Osteoblast (primary cell): ENCODE data around the gene NALF2. TPM values are rescaled to one million over a fixed set of nuclear protein-coding genes. Genes with fewer than 3 reads are reported as not detected.

Experiments used
- DNase-seq: peaks from one replicate; pipeline ENCODE4 v3.0.0; 2011; ENCODE audit warnings: low spot score, mixed read lengths; ENCODE audit not compliant: insufficient read length; ENCODE audit errors: missing footprints
- H2AFZ ChIP-seq: 2 replicates; pipeline ENCODE4 v1.6.0; 2011; ENCODE audit warnings: mild to moderate bottlenecking, low read length
- H3K27ac ChIP-seq: 2 replicates; pipeline ENCODE4 v1.5.1; 2011; ENCODE audit warnings: mild to moderate bottlenecking, low read depth, low read length, moderate library complexity
- H3K27me3 ChIP-seq: 2 replicates; pipeline ENCODE4 v1.6.0; 2012; ENCODE audit warnings: mild to moderate bottlenecking, control low read depth, inconsistent platforms, low read length, moderate library complexity; ENCODE audit not compliant: insufficient read depth
- H3K36me3 ChIP-seq: 2 replicates; pipeline ENCODE4 v1.5.1; 2011; ENCODE audit warnings: mild to moderate bottlenecking, low read length, control low read depth, moderate library complexity; ENCODE audit not compliant: insufficient read depth
- H3K4me1 ChIP-seq: 2 replicates; pipeline ENCODE4 v1.5.1; 2011; ENCODE audit warnings: mild to moderate bottlenecking, low read length, control low read depth, moderate library complexity; ENCODE audit not compliant: insufficient read depth
- H3K4me2 ChIP-seq: 2 replicates; pipeline ENCODE4 v1.6.0; 2011; ENCODE audit warnings: mild to moderate bottlenecking, low read length; ENCODE audit not compliant: insufficient read depth
- H3K4me3 ChIP-seq: fragments of 200-600 bp; sonication (generic); 3 replicates; pipeline ENCODE4 v1.5.1; 2012; ENCODE audit warnings: mild to moderate bottlenecking, low read length, inconsistent platforms; ENCODE audit not compliant: insufficient read depth
- H3K79me2 ChIP-seq: 2 replicates; pipeline ENCODE4 v1.6.0; 2012; ENCODE audit warnings: mild to moderate bottlenecking, low read length, control low read depth, inconsistent platforms; ENCODE audit not compliant: insufficient read depth
- H3K9me3 ChIP-seq: 2 replicates; pipeline ENCODE4 v1.5.1; 2011; ENCODE audit warnings: low read depth, low read length, control low read depth
- H4K20me1 ChIP-seq: 2 replicates; pipeline ENCODE4 v1.6.0; 2012; ENCODE audit warnings: mild to moderate bottlenecking, low read length, control low read depth; ENCODE audit not compliant: insufficient read depth
- total RNA-seq: library from RNA; depleted of rRNA; stranded (reverse); fragments of >200 nt; gene quantifications from 2 replicates; pipeline ENCODE4 v1.2.3, GENCODE V29; 2012
- TF ChIP-seq, protein P1 (sequence below): IDR thresholded peaks from 2 replicates; pipeline ENCODE4 v1.5.1; 2011; ENCODE audit warnings: mild to moderate bottlenecking, low read depth, low read length, moderate library complexity; ENCODE audit errors: extremely low read depth

The NALF2 gene
- total RNA-seq = not detected in 2 replicates

DNA sequence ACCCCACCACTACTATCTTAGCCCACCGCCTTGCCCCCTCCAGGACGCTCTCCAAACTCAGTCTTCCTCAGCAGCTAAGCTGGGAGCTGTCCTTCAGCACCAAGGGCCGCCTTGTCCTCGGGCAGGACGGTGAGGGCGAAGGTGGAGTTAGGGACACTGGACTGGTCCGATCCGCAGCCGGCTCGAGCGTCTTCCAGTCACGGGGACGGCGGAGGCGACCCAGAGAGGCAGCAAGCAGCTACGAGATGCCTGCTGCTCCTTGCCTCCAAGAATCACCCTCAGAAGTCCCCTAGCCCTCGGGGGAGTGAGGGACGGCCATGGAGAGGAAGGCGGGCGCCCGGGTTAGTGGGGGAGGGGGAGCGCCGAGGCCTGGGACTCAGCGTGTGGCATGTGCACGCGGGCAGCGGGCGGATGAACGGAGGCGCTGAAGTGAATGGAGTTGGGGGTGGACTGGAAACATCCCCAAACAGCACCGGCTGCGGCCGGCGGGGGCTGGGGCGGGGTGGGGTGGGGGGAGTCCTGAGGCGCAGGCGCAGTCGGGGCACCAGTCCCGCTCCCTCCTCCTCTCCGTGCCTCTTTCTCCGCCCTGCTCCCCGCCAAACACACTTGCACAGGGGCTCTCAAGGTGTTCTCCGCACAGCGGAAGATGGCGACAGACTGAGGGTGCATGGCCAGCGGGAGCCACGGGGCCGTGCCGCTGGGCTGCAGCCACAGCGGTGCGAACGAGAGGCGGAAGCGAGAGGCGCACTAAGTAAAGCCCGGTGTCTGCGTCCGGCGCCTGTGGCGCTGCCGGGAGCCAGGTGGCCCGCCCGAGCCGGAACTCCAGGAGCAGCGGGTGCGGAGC is at the start of gene NALF2:
TSS of gene NALF2 (plus strand) at position 545 of the 844 bp plus-strand sequence. CDS start 957 bp downstream, outside the sequence.
- H2AFZ ChIP-seq = no peak within 1 kb of the TSS
- no peak within 1 kb of the TSS for H3K4me2 ChIP-seq
- H3K27ac ChIP-seq = no peak within 1 kb of the TSS
- DNase-seq = peak; percentile 84
- H4K20me1 ChIP-seq = no peaks in the 10 kb centered on the region
- no peaks in the 10 kb centered on the region for H3K79me2 ChIP-seq
- H3K4me1 ChIP-seq = no peaks in the 10 kb centered on the region
- H3K4me3 ChIP-seq = no peak within 1 kb of the TSS
- TF ChIP-seq, protein P1, sequence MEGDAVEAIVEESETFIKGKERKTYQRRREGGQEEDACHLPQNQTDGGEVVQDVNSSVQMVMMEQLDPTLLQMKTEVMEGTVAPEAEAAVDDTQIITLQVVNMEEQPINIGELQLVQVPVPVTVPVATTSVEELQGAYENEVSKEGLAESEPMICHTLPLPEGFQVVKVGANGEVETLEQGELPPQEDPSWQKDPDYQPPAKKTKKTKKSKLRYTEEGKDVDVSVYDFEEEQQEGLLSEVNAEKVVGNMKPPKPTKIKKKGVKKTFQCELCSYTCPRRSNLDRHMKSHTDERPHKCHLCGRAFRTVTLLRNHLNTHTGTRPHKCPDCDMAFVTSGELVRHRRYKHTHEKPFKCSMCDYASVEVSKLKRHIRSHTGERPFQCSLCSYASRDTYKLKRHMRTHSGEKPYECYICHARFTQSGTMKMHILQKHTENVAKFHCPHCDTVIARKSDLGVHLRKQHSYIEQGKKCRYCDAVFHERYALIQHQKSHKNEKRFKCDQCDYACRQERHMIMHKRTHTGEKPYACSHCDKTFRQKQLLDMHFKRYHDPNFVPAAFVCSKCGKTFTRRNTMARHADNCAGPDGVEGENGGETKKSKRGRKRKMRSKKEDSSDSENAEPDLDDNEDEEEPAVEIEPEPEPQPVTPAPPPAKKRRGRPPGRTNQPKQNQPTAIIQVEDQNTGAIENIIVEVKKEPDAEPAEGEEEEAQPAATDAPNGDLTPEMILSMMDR = no peak
- no peaks in the 10 kb centered on the region for H3K36me3 ChIP-seq
- H3K9me3 ChIP-seq = peaks cover 3% of the 10 kb centered on the region
- peaks cover 14% of the 10 kb centered on the region for H3K27me3 ChIP-seq

DNA sequence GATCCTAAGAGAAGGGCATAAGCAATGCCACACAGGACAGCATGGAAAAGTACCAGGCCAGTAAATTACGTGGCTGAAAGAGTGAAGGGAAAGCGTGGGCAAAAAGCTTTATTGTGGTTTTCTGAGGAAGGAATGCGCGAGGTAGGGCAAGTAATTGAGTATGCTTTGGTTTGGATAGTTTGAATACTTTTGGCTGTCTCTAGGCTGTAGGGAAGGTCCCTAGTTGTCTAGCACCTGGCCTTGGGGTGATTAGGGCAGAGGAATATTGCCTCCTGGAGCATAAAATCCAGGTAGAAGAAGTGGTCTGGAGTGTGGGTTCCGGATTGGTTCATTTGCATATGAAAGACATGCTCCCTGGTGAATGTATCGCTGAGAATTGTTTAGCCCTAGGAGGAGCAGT is 46.4 kb upstream of the NALF2 start:
- H3K9me3 ChIP-seq = no peaks in the 10 kb centered on the region
- no peak for DNase-seq

DNA sequence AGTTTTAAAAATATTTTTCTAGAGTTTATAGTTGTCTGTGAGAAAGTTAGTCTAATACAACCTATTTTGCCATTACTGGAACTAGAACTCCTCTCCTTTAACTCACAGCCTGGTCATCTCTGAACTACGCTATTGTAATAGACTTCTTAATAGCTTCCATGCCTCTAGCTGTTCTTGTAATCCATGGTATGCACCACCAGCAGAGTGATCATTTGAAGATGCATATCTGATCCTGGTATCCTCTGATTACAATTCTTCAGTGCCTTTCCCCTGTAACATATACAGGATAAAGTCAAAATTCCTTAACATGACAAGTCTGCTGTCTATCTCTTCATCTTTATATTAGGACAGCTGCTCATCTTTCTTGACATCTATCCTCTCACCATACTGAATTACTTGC is 37.6 kb upstream of the NALF2 start:
- TF ChIP-seq, protein P1 = no peak
- no peak overlapping the region for H2AFZ ChIP-seq
- no peaks in the 10 kb centered on the region for H3K27me3 ChIP-seq
- no peaks in the 10 kb centered on the region for H4K20me1 ChIP-seq
- H3K36me3 ChIP-seq = no peaks in the 10 kb centered on the region
- DNase-seq = peak; percentile 32
- no peak overlapping the region for H3K4me3 ChIP-seq
- no peak overlapping the region for H3K27ac ChIP-seq
- no peaks in the 10 kb centered on the region for H3K9me3 ChIP-seq
- no peaks in the 10 kb centered on the region for H3K79me2 ChIP-seq
- H3K4me1 ChIP-seq = no peaks in the 10 kb centered on the region
- no peak overlapping the region for H3K4me2 ChIP-seq

More for the DNA sequence above, 46.4 kb upstream of the NALF2 start:
- Histone ChIP-seq H3K36me3 (no peaks in the 10 kb centered on the region), H3K4me1 (no peaks in the 10 kb centered on the region), H3K27me3 (peaks cover 5% of the 10 kb centered on the region), H2AFZ (no peak overlapping the region), H3K27ac (no peak overlapping the region), H4K20me1 (no peaks in the 10 kb centered on the region), H3K4me3 (no peak overlapping the region), H3K4me2 (no peak overlapping the region), H3K79me2 (no peaks in the 10 kb centered on the region)
- TF ChIP-seq, protein P1 = no peak

GRCh38 chrX:69469975-69470374 is 34.2 kb upstream of the NALF2 start:
- no peaks in the 10 kb centered on the region for H3K36me3 ChIP-seq
- no peak overlapping the region for H3K27ac ChIP-seq
- H3K27me3 ChIP-seq = peaks cover 3% of the 10 kb centered on the region
- no peaks in the 10 kb centered on the region for H3K9me3 ChIP-seq
- no peaks in the 10 kb centered on the region for H3K79me2 ChIP-seq
- TF ChIP-seq, protein P1 = no peak
- H3K4me2 ChIP-seq = no peak overlapping the region
- no peaks in the 10 kb centered on the region for H4K20me1 ChIP-seq
- DNase-seq = no peak
- no peaks in the 10 kb centered on the region for H3K4me1 ChIP-seq
- no peak overlapping the region for H3K4me3 ChIP-seq
- no peak overlapping the region for H2AFZ ChIP-seq
